CMK (cell line): ENCODE measurements around the gene FUT7.
"Not testable (repeated sequence)": the region's sequence is repeated elsewhere in the genome, so short reads cannot be mapped to it uniquely, and the experiment has no call there.

Experiments
- DNase-seq: peaks from one replicate; pipeline ENCODE4 v3.0.0-alpha.2; 2010; ENCODE audit warnings: low read depth

FUT7 gene

GRCh38 chr9:137066096-137066861, 34.4 kb upstream of the FUT7 start:
- no peak for DNase-seq

DNA sequence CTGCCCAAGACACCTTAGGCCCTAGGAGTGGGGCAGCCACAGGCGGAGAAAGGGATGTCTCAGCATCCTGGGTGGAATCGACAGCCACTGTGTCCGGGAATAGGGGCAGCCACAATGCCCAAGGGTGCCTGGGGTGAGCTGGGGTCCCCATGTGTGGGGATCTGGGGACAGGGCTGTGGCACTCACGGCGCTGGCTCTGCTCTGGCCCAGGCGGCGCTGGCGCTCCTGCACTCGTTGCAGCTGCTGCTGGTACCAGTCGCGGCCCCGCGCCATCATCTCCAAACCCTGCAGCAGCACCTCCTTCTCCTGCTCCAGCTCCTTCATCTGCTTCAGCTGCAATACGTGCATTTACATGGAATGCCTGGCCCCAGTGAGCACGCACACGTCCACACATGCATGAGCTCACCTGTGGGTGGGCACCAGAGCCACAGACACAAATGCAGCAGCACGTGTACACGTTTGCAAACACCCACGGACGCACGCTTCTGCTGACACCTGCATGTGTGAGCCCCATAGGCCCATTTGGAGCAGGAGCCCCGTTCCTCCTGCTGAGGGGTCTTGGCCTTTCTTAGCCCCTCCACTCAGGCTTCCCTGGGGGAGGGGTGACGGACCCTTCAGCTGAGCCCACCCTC, 33.6 kb upstream of the FUT7 start:
- DNase-seq: no peak

DNA sequence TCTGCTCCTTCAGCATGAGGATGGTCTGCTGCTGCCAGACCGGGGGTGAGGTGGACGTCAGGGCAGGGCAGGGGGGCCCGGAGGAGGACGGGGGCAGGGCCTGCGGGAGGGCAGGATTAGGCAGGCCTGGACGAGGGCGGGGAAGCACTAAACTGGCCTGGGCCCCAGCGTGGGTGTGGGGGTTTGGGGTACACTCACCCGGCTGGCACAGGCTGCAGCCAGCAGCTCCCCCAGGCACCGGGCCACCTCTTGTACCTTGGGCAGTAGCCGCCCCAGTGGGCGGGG, 32.9 kb upstream of the FUT7 start:
- no peak for DNase-seq

GRCh38 chr9:137064027-137064879, 32.4 kb upstream of the FUT7 start:
- DNase-seq: no peak

GRCh38 chr9:137063311-137064026, 31.6 kb upstream of the FUT7 start:
- no peak for DNase-seq

GRCh38 chr9:137062798-137063197, 30.9 kb upstream of the FUT7 start:
- not testable (repeated sequence) for DNase-seq

GRCh38 chr9:137062384-137062783, 30.5 kb upstream of the FUT7 start:
- DNase-seq: no peak

GRCh38 chr9:137058521-137059234, 26.8 kb upstream of the FUT7 start:
- no peak for DNase-seq

DNA sequence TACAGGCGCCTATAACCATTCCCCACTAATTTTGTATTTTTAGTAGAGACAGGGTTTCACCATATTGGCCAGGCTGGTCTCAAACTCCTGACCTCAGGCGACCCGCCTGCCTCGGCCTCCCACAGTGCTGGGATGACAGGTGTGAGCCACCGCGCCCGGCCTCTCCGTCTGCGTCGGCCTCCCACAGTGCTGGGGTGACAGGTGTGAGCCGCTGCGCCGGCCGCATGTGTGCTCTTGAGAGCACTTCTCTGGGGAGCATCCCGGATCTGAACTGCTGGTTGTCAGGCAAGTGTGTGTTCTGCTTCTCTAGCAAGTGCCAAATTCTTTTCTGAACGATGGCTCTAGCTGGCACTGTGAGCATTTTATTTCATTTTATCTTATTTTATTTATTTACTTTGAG, 25.7 kb upstream of the FUT7 start:
- no peak for DNase-seq

DNA sequence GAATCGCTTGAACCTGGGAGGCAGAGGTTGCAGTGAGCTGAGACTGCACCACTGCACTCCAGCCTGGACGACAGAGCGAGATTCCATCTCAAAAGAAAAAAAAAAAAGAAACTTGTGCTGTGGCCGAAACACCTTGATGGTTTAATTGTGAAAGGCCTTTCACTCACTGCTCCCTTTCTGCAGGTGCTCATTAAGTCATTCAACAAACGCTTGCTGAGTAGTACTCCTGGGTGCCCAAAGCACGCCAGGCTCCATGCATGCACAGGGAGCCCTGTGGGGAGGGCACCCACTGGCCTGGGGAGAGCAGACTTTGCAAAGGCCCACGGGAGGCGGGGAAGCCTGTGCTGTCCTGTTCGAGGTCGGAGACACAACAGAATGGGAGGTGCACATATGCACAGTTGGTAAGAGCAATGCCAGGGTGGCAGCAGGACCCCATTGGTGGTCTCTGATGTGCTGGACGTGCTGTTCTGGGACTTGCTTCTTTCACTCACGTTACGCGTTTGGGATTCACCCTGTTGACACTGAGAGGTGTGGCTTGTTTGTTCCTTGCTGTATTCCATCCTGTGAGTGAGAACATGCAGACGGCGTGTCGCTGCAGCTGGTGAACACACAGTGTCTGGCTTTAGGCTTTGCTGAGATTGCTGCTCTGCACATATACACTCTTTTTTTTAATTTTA, 25.0 kb upstream of the FUT7 start:
- DNase-seq: no peak

- DNase-seq: no peak
Observed at GRCh38 chr9:137055385-137056364, 23.8 kb upstream of the FUT7 start.

- DNase-seq: no peak
Observed at GRCh38 chr9:137054932-137055384, 23.1 kb upstream of the FUT7 start.

DNA sequence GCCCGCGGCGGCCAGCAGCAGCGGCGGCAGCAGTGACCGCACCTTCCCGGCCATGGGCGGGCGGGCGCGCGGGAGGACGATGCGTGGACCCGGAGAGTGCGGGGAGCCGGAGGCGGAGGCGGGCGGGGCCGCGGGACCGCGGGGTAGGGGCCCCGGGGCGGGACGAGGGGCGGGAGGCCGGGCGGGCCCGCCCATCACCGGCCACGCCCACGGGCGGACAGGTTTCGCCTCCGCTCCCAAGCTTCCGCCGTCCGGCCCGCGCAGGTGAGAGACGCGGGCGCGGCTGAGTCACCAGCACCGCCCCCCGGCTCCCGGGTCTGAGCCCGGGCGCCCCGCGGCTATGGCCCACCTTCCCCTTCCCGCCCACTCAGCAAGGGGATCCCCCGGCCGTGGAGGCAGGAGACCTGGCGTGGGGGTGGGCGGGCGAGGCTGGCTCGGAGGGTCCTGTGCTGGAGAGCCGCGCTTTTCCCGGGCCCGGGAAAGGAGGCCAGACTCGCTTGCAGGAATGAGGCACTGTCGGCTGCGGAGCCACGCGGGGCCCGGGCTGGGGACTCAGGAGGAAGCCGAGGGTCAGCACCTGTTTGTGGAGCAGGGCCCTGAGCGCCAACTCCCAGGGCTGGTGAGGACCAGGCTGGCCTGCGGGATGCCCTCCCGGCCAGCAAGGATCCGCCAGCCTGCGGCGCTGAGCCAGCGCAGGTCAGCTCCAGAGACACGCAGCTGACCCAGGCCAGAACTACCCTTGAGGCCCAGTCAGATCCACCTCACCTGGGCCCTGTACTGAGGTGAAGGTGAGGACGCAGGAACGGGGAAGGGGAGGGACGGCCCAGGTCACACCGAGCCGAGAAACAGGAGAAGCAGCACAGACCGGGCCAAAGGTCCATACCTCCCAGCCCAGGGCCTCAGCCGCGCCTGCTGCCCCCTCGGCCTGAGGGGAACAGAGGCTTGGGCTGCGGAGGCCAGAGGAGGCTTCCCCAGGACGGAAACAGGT, 22.4 kb upstream of the FUT7 start, which contains the start of gene ENTPD2:
ENTPD2 (minus strand) TSS at position 118 of the 988 bp plus-strand sequence; CDS start at position 54, 64 bp downstream.
- DNase-seq: no peak

GRCh38 chr9:137052998-137053943, 21.4 kb upstream of the FUT7 start:
- DNase-seq: no peak

DNA sequence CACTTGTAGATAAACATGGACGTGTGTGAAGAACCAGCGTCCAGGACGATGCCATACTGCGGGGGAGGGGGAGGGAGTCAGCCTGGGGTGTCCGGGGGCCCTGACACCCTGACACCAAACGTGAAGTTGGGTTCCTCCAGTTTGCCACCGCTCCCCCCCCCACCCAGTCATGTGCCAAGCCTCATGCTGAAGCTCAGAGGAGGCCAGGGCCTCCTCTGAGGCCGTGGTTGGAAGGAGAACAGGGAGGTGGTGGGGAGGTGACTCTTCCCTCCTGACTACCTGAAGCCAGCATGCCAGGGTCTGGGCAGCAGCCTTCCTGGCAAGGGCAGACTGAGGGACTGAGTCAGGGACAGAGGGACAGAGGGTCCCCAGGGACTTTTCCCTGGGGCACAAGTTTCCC, 20.4 kb upstream of the FUT7 start:
- DNase-seq: no peak

- no peak for DNase-seq
Observed at GRCh38 chr9:137051145-137051724, 19.3 kb upstream of the FUT7 start.

DNA sequence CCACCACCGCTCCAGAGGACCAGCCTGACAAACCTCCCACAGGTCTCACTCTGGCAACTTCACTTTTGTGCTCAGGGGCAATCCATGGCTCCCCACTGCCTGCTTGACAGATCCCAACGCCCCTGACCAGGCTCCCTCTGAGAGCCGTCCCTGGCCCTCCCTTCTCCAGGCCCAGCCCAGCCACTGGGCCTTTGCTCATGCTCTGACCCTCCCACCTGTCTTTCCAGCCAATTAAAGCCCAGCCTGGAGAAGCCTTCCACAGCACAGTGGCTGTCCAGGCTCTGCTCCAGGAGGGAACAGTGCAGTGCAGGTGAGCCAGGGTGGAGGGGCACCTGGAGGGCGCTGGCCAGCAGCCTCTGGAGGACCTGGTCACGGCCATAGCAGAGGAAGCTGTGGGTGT, 18.7 kb upstream of the FUT7 start:
- no peak for DNase-seq
